Common myeloid progenitor, CD34-positive (primary cell): ENCODE results near the gene XYLB.

ENCODE experiments used
- CTCF ChIA-PET: fragments of 350-600 bp; sonication (Branson Sonifier 250); formaldehyde crosslinking; loops from one replicate; lab custom pipeline; 2021; ENCODE audit warnings: antibody characterized with exemption; lab: Charles Lee
- POLR2A ChIA-PET: fragments of 350-600 bp; sonication (Branson Sonifier 250); formaldehyde crosslinking; loops from one replicate; lab custom pipeline; 2021; ENCODE audit warnings: antibody characterized with exemption; lab: Charles Lee
- DNase-seq, 3 donors: peaks; one replicate each; pipeline versions ENCODE4 v3.0.0 to v3.0.0-alpha.2; 2013
- H3K27ac ChIP-seq, 2 experiments: 1 replicate in 1 of 2; 2 replicates in 1 of 2; pipeline ENCODE4 v1.7.0; 2013; ENCODE audit warnings: inconsistent platforms in 2 of 2, low read length in 2 of 2, mild to moderate bottlenecking in 2 of 2, low read depth in 1 of 2, moderate library complexity in 1 of 2; ENCODE audit not compliant: severe bottlenecking in 2 of 2, insufficient read depth in 1 of 2, poor library complexity in 1 of 2
- H3K27me3 ChIP-seq, 5 experiments: replicated peaks in 2 of 5; 1 replicate in 3 of 5; 2 replicates in 2 of 5; pipeline versions ENCODE4 v1.6.1 to v1.7.0; 2013; ENCODE audit warnings: low read length in 4 of 5, mild to moderate bottlenecking in 2 of 5, moderate library complexity in 2 of 5, inconsistent platforms in 1 of 5; ENCODE audit not compliant: insufficient read depth in 5 of 5, control insufficient read depth in 4 of 5
- H3K36me3 ChIP-seq, 4 experiments: 1 replicate in 2 of 4; 2 replicates in 2 of 4; pipeline versions ENCODE4 v1.6.1 to v1.7.0; 2013; ENCODE audit warnings: low read length in 3 of 4, control low read depth in 1 of 4, mild to moderate bottlenecking in 1 of 4; ENCODE audit not compliant: control insufficient read depth in 4 of 4, insufficient read depth in 4 of 4
- H3K4me1 ChIP-seq, 4 experiments: 1 replicate in 3 of 4; 2 replicates in 1 of 4; pipeline versions ENCODE4 v1.6.1 to v1.7.1; 2013; ENCODE audit warnings: low read length in 3 of 4, mild to moderate bottlenecking in 3 of 4, control low read depth in 1 of 4, inconsistent platforms in 1 of 4, moderate library complexity in 1 of 4; ENCODE audit not compliant: control insufficient read depth in 4 of 4, insufficient read depth in 4 of 4; ENCODE audit errors: control extremely low read depth in 1 of 4
- H3K4me3 ChIP-seq, 7 experiments: 1 replicate in 4 of 7; 2 replicates in 3 of 7; pipeline versions ENCODE4 v1.5.1 to v1.7.0; 2013; ENCODE audit warnings: mild to moderate bottlenecking in 7 of 7, low read length in 6 of 7, moderate library complexity in 6 of 7, inconsistent platforms in 2 of 7, low read depth in 2 of 7, control low read depth in 1 of 7; ENCODE audit not compliant: insufficient read depth in 4 of 7, control insufficient read depth in 1 of 7; ENCODE audit errors: extremely low read depth in 1 of 7
- H3K9me3 ChIP-seq, 5 experiments: 1 replicate in 4 of 5; 2 replicates in 1 of 5; pipeline versions ENCODE4 v1.6.1 to v1.7.1; 2013; ENCODE audit warnings: low read length in 4 of 5, mild to moderate bottlenecking in 2 of 5, inconsistent platforms in 1 of 5, low read depth in 1 of 5, moderate library complexity in 1 of 5; ENCODE audit not compliant: control insufficient read depth in 4 of 5, insufficient read depth in 2 of 5; ENCODE audit errors: control extremely low read depth in 1 of 5
- WGBS: methylation state at CpG from one replicate; pipeline ENCODE4 v1.1.5; 2013; ENCODE audit not compliant: insufficient coverage; 5-methylcytosine and 5-hydroxymethylcytosine counted together

The XYLB gene

DNA sequence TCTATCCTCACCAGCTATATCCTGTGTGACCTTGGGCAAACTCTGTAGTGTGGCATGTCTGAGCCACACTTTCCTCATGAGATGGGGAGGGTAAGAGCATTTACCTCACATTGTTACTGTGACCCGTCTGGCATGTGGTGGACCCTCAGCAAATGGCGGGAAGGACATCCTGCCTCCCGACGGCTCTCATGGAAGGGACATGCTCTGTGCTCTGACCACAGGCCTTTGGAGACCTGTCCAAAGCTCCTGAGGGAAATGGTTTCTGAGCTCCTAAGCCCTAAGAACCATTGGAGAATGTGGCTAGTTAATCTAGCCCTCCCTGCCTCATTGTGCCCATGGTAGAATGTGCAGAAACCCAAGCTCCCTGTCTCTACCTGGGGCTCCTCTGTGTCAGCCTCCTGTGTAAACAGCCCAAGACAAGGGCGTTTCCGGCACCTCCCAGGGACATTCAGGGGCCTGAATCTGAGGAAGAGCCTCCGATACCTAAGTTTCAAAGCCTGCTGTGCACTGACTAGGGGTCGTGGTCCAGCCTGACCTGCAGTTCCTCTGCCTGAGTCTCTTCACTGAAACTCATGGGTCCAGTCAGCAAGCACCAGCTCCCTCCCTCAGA is 29.0 kb downstream of the XYLB start:
- Histone ChIP-seq H3K36me3 (peaks cover 0 to 72% (median 18%) of the 10 kb centered on the region in 4 experiments), H3K9me3 (peaks cover 0 to 2% (median 0%) of the 10 kb centered on the region in 5 experiments), H3K27me3 (no peaks in the 10 kb centered on the region), H3K4me1 (peaks cover 4 to 14% (median 11%) of the 10 kb centered on the region in 4 experiments), H3K4me3 (no peak overlapping the region), H3K27ac (no peak overlapping the region)
- CTCF ChIA-PET = interaction anchor here (1.0 to 4.6 kb wide), 2 partner anchors 45 to 105 kb away, joined by 3 to 17 read pairs; no protein-coding TSS in a partner anchor
- 100% methylated on average over 8 of the region's 8 CpGs for WGBS
- DNase-seq = no peak
- POLR2A ChIA-PET = no interaction called here

DNA sequence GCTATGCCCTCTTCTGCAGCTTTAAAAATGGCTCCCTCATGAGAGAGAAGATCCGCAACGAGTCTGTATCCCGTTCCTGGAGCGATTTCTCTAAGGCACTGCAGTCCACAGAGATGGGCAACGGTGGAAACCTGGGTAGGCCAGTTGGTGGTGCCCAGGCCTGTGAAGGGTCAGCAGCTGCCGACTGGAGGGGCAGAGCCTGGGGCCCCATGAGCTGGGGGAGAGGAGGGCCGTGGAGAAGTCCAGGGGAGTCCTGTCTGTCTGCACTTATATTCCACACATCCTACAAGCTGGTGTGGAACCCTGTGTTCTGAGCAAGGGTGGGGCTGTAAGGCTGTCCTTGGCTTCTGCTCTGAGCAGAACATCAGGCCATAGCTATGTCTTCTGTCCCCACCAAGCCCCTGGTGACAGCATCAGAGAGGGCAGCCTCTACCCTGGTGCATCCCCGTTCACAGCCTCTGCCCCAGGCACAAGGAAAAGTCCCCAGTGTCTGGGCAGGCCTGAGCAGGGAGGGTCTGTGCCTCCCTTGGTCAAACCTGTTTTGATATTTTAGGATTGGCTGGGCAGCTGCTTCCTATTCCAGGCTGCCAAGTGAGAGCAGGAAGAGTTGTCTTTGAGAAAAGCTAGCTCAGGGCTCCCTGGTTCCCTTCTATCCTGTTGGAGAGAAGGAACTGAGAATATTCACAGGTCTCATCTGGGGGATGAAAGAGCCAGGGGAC is 29.7 kb downstream of the XYLB start:
- ChIA-PET CTCF (interaction anchor here (4.6 kb wide), 1 partner anchor 104 kb away, joined by 17 read pairs; no protein-coding TSS in a partner anchor), POLR2A (no interaction called here)
- 95% methylated on average over 6 of the region's 8 CpGs for WGBS
- Histone ChIP-seq H3K27ac (no peak overlapping the region), H3K27me3 (no peaks in the 10 kb centered on the region), H3K9me3 (peaks cover 0 to 5% (median 0%) of the 10 kb centered on the region in 5 experiments), H3K4me1 (peaks cover 4 to 14% (median 11%) of the 10 kb centered on the region in 4 experiments), H3K36me3 (peaks cover 0 to 72% (median 19%) of the 10 kb centered on the region in 4 experiments), H3K4me3 (no peak overlapping the region)
- no peak for DNase-seq

DNA sequence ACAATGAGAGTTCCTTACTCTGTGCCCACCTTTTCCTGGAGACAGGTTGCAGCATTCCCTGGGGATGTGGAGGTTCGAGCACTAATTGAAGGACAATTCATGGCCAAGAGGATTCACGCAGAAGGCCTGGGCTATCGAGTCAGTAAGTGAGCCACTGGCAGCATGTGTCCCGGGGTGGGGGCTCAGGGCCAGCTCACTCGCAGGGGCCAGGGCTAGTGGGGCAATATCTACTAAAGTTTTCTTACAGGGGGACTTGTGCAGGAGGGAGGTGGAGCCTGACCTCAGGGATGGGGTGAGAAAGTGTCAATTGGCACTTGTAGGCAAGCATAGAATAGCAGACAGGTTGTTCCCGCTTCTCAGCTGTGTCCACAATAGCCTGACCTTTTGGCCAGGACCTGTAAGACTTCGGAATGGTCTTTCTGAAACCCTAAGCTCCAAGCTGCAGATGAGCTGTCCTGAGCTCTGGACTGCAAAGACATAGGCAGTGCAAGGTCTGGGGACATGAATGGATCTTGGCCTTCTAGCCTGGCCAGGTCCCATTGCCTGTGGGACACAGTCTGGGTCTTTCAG is 32.7 kb downstream of the XYLB start:
- DNase-seq = no peak

DNA sequence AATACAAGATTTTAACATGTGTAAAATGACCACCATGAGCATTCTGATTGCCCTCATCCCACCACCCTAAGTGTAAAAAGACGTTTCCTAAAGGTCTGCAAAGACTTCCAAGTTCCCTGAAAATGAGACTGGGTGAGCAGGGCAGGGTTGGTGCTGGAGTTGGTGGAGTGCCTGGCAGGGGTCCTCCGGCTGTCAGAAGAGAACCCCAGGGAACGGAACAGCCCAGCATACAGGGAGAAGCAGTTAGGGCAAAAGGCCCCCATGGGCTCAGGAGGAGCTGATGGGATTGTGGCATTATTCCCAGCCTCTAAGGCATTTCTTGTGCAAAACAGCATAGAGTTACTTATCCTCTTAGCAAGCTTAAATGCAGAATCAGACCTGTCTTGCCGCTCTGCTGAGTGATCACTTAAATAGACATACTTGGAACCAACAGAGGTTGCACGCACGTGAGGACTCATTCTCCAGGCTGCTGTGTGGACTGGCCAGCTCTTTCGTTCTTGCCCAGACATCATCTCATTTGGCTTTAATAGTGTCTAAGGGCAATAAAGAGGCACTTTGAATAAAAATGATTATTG is 36.0 kb downstream of the XYLB start:
- Histone ChIP-seq H3K4me1 (no peaks in the 10 kb centered on the region), H3K27me3 (no peaks in the 10 kb centered on the region), H3K27ac (no peak overlapping the region), H3K9me3 (peaks cover 0 to 20% (median 4%) of the 10 kb centered on the region in 5 experiments), H3K36me3 (peaks cover 7 to 39% (median 24%) of the 10 kb centered on the region in 4 experiments), H3K4me3 (no peak overlapping the region)
- ChIA-PET CTCF (no interaction called here), POLR2A (no interaction called here)
- WGBS = 88% methylated on average over 4 of the region's 7 CpGs
- no peak for DNase-seq

More for the DNA sequence above, 32.7 kb downstream of the XYLB start:
- peaks cover 0 to 8% (median 2%) of the 10 kb centered on the region in 5 experiments for H3K9me3 ChIP-seq
- peaks cover 7 to 61% (median 23%) of the 10 kb centered on the region in 4 experiments for H3K36me3 ChIP-seq
- H3K27me3 ChIP-seq = no peaks in the 10 kb centered on the region
- WGBS = 97% methylated on average over 7 of the region's 7 CpGs
- POLR2A ChIA-PET = no interaction called here
- H3K4me3 ChIP-seq = no peak overlapping the region
- H3K27ac ChIP-seq = no peak overlapping the region
- H3K4me1 ChIP-seq = peaks cover 0 to 4% (median 2%) of the 10 kb centered on the region in 4 experiments
- CTCF ChIA-PET = interaction anchor here (0.7 to 1.6 kb wide), 4 partner anchors 11 to 117 kb away, joined by 3 to 4 read pairs (median 4); partner anchors contain the start of gene EXOG

DNA sequence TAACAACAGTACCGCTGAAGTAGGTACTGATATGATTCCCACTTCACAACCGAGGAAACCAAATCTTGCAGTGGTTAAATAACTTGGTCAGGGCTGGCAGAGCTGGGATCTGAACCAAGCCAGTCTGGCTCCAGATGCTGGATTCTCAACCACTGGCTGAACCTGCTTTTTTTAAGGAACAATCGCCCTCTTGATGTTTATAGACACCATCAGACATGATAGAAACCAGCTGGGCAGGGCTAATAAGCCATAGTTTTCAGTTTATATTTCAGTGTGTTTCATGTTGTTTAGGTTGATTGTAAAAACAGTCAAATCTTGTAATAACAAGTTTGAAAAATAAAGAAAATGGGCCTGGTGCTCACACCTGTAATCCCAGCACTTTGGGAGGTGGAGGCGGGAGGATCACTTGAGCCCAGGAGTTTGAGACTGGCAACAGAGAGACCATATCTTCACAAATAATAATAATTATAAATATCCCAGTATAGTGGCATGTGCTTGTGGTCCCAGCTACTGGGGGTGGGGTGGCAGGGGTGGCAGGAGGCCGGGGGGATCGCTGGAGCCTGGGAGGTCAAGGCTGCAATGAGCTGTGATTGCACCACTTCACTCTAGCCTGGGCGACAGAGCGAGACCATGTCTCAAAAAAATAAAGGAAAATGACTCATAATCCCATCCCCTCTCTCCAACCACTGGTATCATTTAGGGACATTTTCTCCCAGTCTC is 36.7 kb downstream of the XYLB start:
- WGBS = 90% methylated on average over 5 of the region's 8 CpGs
- ChIA-PET CTCF (no interaction called here), POLR2A (no interaction called here)
- H3K36me3 ChIP-seq = peaks cover 7 to 33% (median 23%) of the 10 kb centered on the region in 4 experiments
- H3K27me3 ChIP-seq = no peaks in the 10 kb centered on the region
- no peak overlapping the region for H3K27ac ChIP-seq
- H3K4me3 ChIP-seq = no peak overlapping the region
- peaks cover 0 to 23% (median 4%) of the 10 kb centered on the region in 5 experiments for H3K9me3 ChIP-seq
- DNase-seq = no peak
- no peaks in the 10 kb centered on the region for H3K4me1 ChIP-seq

DNA sequence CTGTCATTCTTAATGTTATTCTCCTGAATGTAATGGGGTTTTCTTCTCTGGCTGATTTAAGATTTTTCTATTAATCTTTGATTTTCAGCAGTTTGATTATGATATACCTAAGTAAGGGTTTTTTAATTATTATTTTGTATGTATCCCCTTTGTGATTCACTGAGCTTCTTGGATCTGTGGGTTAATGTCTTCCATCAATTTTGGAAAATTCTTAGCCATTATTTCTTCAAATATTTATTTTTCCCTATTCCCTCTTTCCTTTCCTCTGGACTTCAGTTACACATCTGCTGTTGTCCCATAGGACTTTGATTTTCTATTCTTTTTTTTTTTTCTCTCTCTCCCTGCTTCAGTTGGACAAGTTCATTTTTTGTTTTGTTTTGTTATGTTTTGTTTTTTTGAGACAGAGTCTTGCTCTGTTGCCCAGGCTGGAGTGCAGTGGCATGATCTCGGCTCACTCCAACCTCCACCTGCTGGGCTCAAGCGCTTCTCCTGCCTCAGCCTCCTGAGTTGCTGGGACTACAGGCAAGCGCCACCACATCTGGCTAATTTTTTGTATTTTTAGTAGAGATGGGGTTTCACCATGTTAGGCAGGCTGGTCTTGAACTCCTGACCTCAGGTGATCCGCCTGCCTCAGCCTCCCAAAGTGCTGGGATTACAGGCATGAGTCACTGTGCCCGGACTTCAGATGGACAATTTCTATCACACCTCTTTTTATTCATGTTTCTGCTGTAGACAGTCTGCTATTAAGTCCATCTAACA is 40.6 kb downstream of the XYLB start:
- Histone ChIP-seq H3K4me3 (no peak overlapping the region), H3K36me3 (peaks cover 3 to 11% (median 9%) of the 10 kb centered on the region in 4 experiments), H3K4me1 (no peaks in the 10 kb centered on the region), H3K27me3 (no peaks in the 10 kb centered on the region), H3K9me3 (peaks cover 0 to 18% (median 4%) of the 10 kb centered on the region in 5 experiments), H3K27ac (no peak overlapping the region)
- WGBS = 80% methylated on average over 1 of the region's 5 CpGs
- CTCF ChIA-PET = no interaction called here
- POLR2A ChIA-PET = interaction anchor here (0.6 kb wide), 1 partner anchor 81 kb away, joined by 6 read pairs; no protein-coding TSS in a partner anchor
- DNase-seq = peak in 2 of 3 donors; percentile 6 to 8
